GM12891 (cell line): ENCODE results near the gene LCE1F.

Experiments used
- PAX5 ChIP-seq: IDR thresholded peaks from 2 replicates; pipeline ENCODE4 v1.6.1; 2011; ENCODE audit warnings: low read length, moderate library complexity, mild to moderate bottlenecking; ENCODE audit not compliant: insufficient read depth, severe bottlenecking
- POLR2A ChIP-seq: IDR thresholded peaks from 2 replicates; pipeline ENCODE4 v1.6.1; 2011; ENCODE audit warnings: low read depth, low read length, control low read depth
- POLR2AphosphoS5 ChIP-seq: IDR thresholded peaks from 2 replicates; pipeline ENCODE4 v1.6.1; 2011; ENCODE audit warnings: low read depth, low read length, control low read depth
- POU2F2 ChIP-seq: IDR thresholded peaks from 2 replicates; pipeline ENCODE4 v1.6.1; 2011; ENCODE audit warnings: low read depth, mild to moderate bottlenecking, control low read depth, low read length, moderate library complexity
- SPI1 ChIP-seq: IDR thresholded peaks from 2 replicates; pipeline ENCODE4 v1.6.1; 2011; ENCODE audit warnings: low read depth, low read length, control low read depth
- TAF1 ChIP-seq: IDR thresholded peaks from 2 replicates; pipeline ENCODE4 v1.6.1; 2011; ENCODE audit warnings: low read depth, low read length, control low read depth

DNA sequence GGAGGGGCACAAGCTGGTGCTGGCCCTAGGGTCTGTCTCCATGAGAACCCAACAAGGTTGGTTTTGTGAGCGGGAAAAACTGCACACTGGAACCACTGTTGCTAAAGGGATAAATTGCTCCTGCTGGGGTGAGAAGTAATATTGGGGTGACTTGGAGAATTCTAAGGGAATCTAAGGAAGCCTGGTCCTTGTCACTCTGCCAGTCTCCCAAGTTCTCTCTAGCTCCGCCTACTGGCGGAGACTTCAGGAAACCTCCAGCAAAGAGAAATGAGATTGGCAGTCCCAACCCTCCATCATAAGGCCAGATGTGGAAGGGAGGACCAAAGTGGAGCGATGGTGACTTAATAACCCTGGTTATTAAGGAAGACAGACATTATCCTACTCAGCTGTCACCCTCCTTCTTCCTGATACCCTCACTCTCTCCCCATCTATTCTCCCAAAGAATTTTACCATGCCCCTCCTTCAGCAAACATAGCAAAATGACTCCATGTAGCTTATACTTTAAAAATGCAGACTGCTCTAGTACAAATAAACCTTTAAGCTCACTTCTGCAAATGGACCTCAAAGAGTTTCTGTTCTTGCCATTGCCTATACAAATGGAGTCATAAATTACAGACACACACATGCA is 2.7 kb downstream of the LCE1F start:
- TF ChIP-seq POLR2AphosphoS5 (no peak), POLR2A (no peak), TAF1 (no peak), PAX5 (no peak), SPI1 (no peak), POU2F2 (no peak)
